GM21360 (cell line): ENCODE results near the gene APOBEC3G.
A peak's percentile ranks its signal among the peaks of the same experiment; 100 is the strongest.
"Not testable (repeated sequence)": the region's sequence is repeated elsewhere in the genome, so short reads cannot be mapped to it uniquely, and the experiment has no call there.

ENCODE experiments used
- ATAC-seq: cut with Tn5 transposase; IDR thresholded peaks from one replicate; pipeline ENCODE4 v1.9.1; 2021; ENCODE audit warnings: mild to moderate bottlenecking, moderate library complexity; ENCODE audit not compliant: unreplicated experiment

The APOBEC3G gene

DNA sequence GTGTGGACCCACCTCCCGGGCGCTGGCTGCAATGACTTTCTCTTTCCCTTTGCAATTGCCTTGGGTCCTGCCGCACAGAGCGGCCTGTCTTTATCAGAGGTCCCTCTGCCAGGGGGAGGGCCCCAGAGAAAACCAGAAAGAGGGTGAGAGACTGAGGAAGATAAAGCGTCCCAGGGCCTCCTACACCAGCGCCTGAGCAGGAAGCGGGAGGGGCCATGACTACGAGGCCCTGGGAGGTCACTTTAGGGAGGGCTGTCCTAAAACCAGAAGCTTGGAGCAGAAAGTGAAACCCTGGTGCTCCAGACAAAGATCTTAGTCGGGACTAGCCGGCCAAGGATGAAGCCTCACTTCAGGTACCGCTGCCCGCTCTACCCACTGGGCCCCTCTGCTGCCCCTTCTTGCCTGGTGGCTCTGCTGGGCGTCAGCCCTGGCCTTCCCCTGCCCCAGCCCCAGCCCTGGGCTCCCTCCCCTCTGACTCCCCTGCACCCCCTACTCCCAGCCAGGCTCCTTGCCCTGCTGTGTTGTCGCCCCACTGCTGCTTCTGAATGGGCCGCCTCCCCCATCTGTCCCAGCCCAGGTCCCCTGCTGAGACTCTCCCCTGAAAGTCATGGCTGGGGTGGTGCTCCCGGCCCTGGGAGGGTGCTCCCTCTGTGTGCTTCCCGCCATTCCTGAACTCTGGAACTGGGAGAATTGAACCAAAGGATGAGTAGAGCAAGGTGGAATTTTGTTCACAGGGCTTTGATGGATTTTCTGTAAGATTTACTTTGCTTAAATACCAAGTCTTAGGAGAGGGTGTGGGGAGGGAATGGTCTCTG lies at the start of gene APOBEC3G:
Gene APOBEC3G, plus strand, starts transcription at position 250 of the 815 bp plus-strand sequence. Its CDS starts 87 bp downstream, at position 337.
- ATAC-seq: peak; percentile 53

GRCh38 chr22:39027717-39028116 lies 49.4 kb upstream of the APOBEC3G start:
- no peak for ATAC-seq

DNA sequence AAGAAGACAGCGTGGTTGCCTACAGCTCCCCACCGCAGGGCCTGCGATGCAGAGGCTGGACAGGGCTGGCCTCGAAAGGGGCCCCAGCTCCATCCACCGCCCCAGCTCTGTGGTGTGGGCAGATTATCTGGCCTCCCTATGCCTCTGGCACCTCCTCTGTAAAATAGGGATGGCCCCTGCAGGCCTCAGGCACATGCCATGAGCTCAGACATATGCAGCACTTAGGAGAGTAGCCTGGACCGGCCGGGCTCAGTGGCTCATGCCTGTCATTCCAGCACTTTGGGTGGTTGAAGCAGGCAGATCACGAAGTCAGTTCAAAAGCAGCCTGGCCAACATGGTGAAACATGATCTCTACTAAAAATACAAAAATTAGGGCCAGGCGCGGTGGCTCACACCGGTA lies 48.8 kb upstream of the APOBEC3G start:
- ATAC-seq: no peak

DNA sequence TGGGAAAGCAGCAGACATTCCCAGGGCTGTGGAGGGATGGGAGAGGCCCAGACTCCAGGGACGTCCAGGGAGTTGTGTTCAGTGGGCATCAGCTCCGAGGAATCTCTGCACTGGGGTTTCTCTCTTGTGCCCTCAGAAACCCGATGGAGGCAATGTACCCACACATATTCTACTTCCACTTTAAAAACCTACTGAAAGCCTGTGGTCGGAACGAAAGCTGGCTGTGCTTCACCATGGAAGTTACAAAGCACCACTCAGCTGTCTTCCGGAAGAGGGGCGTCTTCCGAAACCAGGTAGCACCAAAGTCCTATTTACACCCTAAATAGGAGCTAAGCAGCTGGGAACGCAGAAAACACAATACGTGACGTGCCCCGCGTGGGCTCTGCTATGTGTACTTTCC lies 47.8 kb upstream of the APOBEC3G start:
- ATAC-seq: no peak

DNA sequence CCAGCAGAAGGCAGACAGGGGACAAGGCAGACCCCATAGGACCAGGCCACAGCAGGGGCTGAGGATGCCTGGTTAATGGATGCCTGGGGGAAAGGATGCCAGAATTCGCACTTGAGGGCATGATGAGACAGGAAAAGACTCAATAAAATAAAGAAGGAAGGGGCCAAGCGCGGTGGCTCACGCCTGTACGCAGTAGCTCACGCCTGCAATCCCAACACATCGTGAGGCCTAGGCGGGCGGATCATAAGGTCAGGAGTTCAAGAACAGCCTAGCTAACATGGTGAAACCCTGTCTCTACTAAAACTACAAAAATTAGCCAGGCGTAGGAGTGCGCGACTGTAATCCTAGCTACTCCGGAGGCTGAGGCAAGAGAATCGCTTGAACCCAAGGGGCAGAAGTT lies 46.4 kb upstream of the APOBEC3G start:
- ATAC-seq: no peak

DNA sequence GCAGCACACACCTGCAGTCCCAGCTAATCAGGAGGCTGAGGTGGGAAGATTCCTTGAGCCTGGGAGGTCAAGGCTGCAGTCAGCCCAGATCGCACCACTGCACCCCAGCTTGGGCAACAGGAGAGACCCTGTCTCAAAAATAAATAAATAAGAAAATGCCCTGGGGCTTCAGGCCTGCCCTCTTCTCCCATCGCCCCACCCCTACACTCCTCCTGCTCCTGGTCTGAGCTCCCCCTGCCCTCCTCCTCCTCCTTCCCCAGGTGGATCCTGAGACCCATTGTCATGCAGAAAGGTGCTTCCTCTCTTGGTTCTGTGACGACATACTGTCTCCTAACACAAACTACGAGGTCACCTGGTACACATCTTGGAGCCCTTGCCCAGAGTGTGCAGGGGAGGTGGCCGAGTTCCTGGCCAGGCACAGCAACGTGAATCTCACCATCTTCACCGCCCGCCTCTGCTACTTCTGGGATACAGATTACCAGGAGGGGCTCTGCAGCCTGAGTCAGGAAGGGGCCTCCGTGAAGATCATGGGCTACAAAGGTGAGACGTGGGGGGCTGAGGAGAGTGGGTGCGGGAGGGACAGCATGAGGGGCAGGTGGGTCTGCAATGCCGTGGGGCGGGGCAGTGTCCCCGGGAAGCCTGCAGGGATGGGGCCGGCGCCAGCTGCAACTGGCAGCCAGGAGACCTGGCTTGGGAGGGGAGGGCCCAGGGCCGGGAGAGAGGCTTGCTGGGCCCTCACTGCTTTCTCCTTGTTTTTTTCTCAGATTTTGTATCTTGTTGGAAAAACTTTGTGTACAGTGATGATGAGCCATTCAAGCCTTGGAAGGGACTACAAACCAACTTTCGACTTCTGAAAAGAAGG lies 45.4 kb upstream of the APOBEC3G start:
- not testable (repeated sequence) for ATAC-seq

GRCh38 chr22:39037071-39037470 lies 40.0 kb upstream of the APOBEC3G start:
- not testable (repeated sequence) for ATAC-seq

DNA sequence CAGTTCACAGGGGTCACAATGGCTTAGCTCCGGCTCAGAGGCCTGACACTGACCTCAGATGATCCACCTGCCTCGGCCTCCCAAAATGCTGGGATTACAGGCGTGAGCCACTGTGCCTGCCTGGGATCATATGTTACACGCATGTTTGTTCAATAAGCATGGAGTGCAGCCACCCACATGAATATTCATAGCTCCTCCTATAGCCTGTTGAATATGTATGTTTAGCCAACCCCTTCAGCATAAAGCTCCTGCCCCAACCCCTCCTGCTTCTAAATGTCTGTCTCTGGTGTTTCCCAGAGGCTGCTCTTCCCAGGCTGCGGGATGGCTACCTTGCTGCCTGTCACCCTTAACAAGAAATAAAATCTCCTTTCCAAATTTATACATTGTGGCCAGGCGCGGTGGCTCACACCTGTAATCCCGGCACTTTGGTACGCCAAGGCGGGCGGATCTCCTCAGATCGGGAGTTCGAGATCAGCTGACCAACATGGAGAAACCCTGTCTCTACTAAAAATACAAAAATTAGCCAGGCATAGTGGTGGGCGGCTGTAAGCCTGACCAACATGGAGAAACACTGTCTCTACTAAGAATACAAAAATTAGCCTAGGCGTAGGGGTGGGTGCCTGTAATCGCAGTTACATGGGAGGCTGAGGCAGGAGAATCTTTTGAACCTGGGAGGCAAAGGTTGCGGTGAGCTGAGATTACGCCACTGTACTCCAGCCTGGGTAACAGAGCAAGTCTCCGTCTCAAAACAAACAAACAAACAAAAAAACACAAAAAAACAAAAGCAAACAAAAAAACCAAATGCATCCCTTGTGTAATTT lies 37.6 kb upstream of the APOBEC3G start:
- ATAC-seq: no peak

DNA sequence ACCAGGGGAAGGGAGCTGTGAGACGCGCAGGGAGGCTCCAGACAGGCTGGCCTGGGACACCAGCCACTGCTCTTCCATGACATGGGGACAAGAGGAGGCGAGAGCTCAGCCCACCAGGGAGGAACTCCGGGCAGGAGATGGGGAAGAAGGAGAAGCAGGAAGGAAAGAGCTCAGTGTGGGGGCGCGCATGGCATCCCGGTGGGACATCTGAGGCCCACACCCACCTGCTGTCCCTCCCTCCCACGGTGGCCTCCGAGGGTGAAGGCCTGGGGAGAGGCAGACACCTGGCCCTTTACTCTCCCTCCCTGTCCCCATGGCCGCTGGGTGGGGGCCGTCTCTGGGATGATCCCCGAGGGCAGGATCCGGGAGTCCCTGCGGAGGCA lies 36.9 kb upstream of the APOBEC3G start:
- ATAC-seq: not testable (repeated sequence)

GRCh38 chr22:39040538-39041296 lies 36.4 kb upstream of the APOBEC3G start, which contains the start of gene APOBEC3F:
APOBEC3F (plus strand) TSS chr22:39040864; CDS start chr22:39040961, 97 bp downstream.
- peak; percentile 87 for ATAC-seq

- no peak for ATAC-seq
These were observed 35.2 kb upstream of the APOBEC3G start for GRCh38 chr22:39041908-39042307.

GRCh38 chr22:39043063-39043462 lies 34.0 kb upstream of the APOBEC3G start:
- ATAC-seq: not testable (repeated sequence)

GRCh38 chr22:39045136-39045535 lies 31.9 kb upstream of the APOBEC3G start:
- not testable (repeated sequence) for ATAC-seq

DNA sequence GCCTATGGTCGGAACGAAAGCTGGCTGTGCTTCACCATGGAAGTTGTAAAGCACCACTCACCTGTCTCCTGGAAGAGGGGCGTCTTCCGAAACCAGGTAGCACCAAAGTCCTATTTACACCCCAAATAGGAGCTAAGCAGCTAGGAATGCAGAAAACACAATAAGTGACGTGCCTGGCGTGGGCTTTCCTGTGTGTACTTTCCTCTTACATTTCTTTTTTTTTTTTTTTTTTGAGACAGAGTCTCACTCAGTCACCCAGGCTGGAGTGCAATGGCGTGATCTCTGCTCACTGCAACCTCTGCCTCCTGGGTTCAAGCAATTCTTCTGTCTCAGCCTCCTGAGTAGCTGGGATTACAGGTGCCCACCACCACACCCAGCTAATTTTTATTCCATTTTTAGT lies 27.6 kb upstream of the APOBEC3G start:
- not testable (repeated sequence) for ATAC-seq

DNA sequence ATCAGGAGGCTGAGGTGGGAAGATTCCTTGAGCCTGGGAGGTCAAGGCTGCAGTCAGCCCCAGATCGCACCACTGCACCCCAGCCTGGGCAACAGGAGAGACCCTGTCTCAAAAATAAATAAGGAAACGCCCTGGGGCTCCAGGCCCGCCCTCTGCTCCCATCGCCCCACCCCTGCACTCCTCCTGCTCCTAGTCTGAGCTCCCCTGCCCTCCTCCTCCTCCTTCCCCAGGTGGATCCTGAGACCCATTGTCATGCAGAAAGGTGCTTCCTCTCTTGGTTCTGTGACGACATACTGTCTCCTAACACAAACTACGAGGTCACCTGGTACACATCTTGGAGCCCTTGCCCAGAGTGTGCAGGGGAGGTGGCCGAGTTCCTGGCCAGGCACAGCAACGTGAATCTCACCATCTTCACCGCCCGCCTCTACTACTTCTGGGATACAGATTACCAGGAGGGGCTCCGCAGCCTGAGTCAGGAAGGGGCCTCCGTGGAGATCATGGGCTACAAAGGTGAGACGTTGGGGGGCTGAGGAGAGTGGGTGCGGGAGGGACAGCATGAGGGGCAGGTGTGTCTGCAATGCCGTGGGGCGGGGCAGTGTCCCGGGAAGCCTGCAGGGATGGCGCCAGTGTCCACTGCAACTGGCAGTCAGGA lies 25.1 kb upstream of the APOBEC3G start:
- not testable (repeated sequence) for ATAC-seq

- no peak for ATAC-seq
These were observed 21.4 kb upstream of the APOBEC3G start for GRCh38 chr22:39055658-39056057.

GRCh38 chr22:39061290-39061689 lies 15.8 kb upstream of the APOBEC3G start:
- not testable (repeated sequence) for ATAC-seq

DNA sequence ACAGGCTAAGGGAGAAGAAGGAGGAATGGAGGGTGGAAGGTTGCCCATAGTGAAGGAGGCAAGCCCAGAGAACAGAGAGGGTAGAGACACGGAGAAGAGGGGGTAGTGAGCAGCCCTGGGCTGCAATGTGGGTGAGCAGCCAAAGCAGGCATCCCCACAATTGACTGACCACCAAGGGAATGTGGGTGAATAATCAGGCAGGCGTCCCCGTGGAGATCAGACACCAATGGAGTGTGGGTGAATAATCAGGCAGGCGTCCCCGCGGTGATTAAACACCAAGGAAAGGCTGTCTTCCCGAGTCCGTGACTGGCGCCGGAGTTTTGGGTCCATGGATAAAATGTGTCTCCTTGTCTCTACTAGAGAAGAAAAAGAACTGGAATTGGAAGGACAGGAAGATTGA lies 15.1 kb upstream of the APOBEC3G start:
- not testable (repeated sequence) for ATAC-seq

DNA sequence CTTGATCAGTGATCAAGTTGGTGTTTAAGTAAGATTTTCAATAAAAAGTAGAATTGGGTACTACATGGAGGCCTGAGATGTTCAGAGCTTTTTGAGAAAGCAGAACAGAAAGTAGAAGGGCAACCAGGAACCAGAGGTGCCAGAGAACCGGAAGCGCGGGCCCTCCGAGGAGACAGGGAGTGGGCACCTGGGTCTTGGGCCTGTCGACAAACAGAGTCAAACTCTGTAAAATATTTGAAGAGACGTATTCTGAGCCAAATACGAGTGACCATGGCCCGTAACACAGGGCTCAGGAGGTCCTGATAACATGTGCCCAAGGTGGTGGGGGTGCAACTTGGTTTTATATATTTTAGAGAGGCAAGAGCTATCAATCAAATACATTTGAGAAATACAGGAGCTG lies 13.2 kb upstream of the APOBEC3G start:
- not testable (repeated sequence) for ATAC-seq
